Measurements from ENCODE around the gene XRCC4. TPM values are rescaled to one million over a fixed set of nuclear protein-coding genes. Genes with fewer than 3 reads are reported as not detected.

Gene XRCC4
- total and polyA plus RNA-seq, 2 of the 8 experiments (the other 6 are each of a cell fraction or from before 2014, with no cell fraction given), result 3.0 to 8.3 TPM

DNA sequence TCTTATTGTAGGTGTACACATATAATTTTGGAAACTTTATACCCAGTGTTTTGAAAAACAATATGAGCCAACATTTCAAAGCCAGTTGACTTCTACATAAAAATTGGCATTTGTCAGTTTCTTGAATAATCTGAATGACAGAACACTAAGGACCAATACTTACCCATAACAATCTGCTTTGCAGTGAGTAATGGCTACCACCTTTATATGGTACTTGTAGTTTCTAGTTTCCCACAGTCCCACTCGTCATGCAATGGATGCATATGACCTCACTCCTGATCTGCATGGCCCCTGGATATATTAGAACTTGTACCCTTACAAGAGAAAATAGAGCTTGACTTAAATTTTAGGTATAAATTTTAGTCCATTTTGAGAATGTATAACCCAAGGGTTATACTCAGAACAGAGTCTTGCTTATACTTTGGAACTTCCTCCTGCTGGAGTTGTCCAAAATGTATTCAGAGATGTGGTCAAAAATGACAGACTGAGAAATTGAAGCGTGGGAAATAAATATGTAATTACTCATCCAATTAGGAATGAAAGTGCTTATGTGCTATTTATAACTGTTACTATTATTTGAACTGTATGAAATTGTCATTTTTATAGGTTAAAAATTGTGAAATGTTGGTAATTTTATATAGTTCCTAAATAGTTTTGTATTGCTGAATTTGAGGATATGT is 19.5 kb downstream of the XRCC4 start:
- CTCF ChIA-PET (ENCODE audit: partially characterized antibody), result no interaction called here
- DNase-seq (ENCODE audit: low read depth in 1 of 2, low spot score in 2 of 2), result no peak
- H3K79me2 ChIP-seq (ENCODE audit: control insufficient read depth in 1 of 2, insufficient read depth in 2 of 2, low read length in 2 of 2), result no peaks in the 10 kb centered on the region
- no peak for TF ChIP-seq RAD21 (IDR thresholded peaks at IDR 0.05 in 1 of 2, conservative IDR thresholded peaks at IDR 0.05 in 1 of 2; ENCODE audit: low read depth in 2 of 2, low read length in 2 of 2)
- no peak for TF ChIP-seq SUZ12 (IDR thresholded peaks at IDR 0.05; ENCODE audit: low read length)
- no peak for TF ChIP-seq MAFK (IDR thresholded peaks at IDR 0.05; ENCODE audit: low read depth, low read length)
- no peak for TF ChIP-seq TCF12 (IDR thresholded peaks at IDR 0.05; ENCODE audit: low read depth, low read length)
- no peak for TF ChIP-seq TAF1 (IDR thresholded peaks at IDR 0.05; ENCODE audit: low read depth, low read length)
- TF ChIP-seq, protein P1, sequence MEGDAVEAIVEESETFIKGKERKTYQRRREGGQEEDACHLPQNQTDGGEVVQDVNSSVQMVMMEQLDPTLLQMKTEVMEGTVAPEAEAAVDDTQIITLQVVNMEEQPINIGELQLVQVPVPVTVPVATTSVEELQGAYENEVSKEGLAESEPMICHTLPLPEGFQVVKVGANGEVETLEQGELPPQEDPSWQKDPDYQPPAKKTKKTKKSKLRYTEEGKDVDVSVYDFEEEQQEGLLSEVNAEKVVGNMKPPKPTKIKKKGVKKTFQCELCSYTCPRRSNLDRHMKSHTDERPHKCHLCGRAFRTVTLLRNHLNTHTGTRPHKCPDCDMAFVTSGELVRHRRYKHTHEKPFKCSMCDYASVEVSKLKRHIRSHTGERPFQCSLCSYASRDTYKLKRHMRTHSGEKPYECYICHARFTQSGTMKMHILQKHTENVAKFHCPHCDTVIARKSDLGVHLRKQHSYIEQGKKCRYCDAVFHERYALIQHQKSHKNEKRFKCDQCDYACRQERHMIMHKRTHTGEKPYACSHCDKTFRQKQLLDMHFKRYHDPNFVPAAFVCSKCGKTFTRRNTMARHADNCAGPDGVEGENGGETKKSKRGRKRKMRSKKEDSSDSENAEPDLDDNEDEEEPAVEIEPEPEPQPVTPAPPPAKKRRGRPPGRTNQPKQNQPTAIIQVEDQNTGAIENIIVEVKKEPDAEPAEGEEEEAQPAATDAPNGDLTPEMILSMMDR (IDR thresholded peaks at IDR 0.05; ENCODE audit: control extremely low read depth in 1 of 3, insufficient read depth in 1 of 3, low read depth in 1 of 3, low read length in 3 of 3), result no peak
- TF ChIP-seq EGR1 (IDR thresholded peaks at IDR 0.05; ENCODE audit: borderline replicate concordance, low read depth, low read length), result no peak
- TF ChIP-seq RNF2 (IDR thresholded peaks at IDR 0.05; ENCODE audit: borderline replicate concordance, low read depth, low read length, missing control alignments, poor library complexity, severe bottlenecking), result no peak
- no peak for TF ChIP-seq SP4 (IDR thresholded peaks at IDR 0.05; ENCODE audit: low read length)
- no peak for TF ChIP-seq HDAC6 (IDR thresholded peaks at IDR 0.05; ENCODE audit: low read depth, low read length)

More for the DNA sequence above, 19.5 kb downstream of the XRCC4 start:
- no peak overlapping the region for H3K23ac ChIP-seq (ENCODE audit: insufficient read length)
- H3K4me1 ChIP-seq (replicated peaks in 1 of 4; ENCODE audit: control insufficient read depth in 3 of 4, insufficient read depth in 4 of 4, low read length in 3 of 4), result peaks cover 0 to 3% (median 0%) of the 10 kb centered on the region in 4 experiments; a peak in 1 of 7 replicates
- whole genome bisulfite sequencing, 2 experiments (ENCODE audit: extremely low coverage in 1 of 2, insufficient coverage in 1 of 2, insufficient read length in 1 of 2, insufficient replicate concordance in 2 of 2, low coverage in 1 of 2, low lambda C conversion rate in 2 of 2, missing lambda C conversion rate in 1 of 2), result 84% methylated on average over 2 of the region's 2 CpGs; no CpG with 5 or more reads in 1 of the 2 experiments
- H2BK20ac ChIP-seq (ENCODE audit: low read length), result no peak overlapping the region
- POLR2A ChIA-PET (ENCODE audit: partially characterized antibody), result interaction anchor here (2.4 kb wide), 1 partner anchor 19 kb away, joined by 8 read pairs; the partner anchor contains the start of genes TMEM167A and XRCC4
- H3K36me3 ChIP-seq (ENCODE audit: control insufficient read depth in 2 of 4, insufficient read depth in 4 of 4, low read length in 3 of 4), result peaks cover 0 to 6% (median 0%) of the 10 kb centered on the region in 4 experiments; a peak in 2 of 8 replicates
- H3K9me3 ChIP-seq (ENCODE audit: insufficient read depth in 2 of 2, low read depth in 1 of 2, low read length in 1 of 2), result peaks cover 0 to 7% of the 10 kb centered on the region in 2 experiments; a peak in 2 of 4 replicates
- H2BK12ac ChIP-seq (ENCODE audit: low read depth, low read length), result no peak overlapping the region
- no peak overlapping the region for H2BK120ac ChIP-seq (replicated peaks; ENCODE audit: low read depth, low read length)
- no peak for FAIRE-seq
- no peak overlapping the region for H3K9ac ChIP-seq (replicated peaks in 1 of 4; ENCODE audit: extremely low read depth in 1 of 4, low read depth in 3 of 4, low read length in 3 of 4)
- no peaks in the 10 kb centered on the region; the same call in 1 of the 2 replicates for H3K23me2 ChIP-seq (ENCODE audit: low read depth, low read length)
- no peak overlapping the region for H4K5ac ChIP-seq (ENCODE audit: insufficient read length, low read depth, low read length)
- no peak overlapping the region for H3K4ac ChIP-seq (replicated peaks; ENCODE audit: insufficient read length, low read depth, low read length)
- H2BK15ac ChIP-seq (ENCODE audit: low read length), result no peak overlapping the region
- no peak overlapping the region for H3K56ac ChIP-seq (replicated peaks; ENCODE audit: insufficient read length, low read depth, low read length)
- no peak overlapping the region for H3K27ac ChIP-seq (ENCODE audit: low read depth, low read length)
- no peak overlapping the region for H4K8ac ChIP-seq (ENCODE audit: extremely low read depth, insufficient read depth, low read length)
- H3K79me1 ChIP-seq (ENCODE audit: low read depth, low read length), result no peaks in the 10 kb centered on the region
- no peak overlapping the region for H3K4me2 ChIP-seq (ENCODE audit: insufficient read depth in 1 of 2, low read depth in 2 of 2, low read length in 2 of 2)
- no peak overlapping the region for H4K91ac ChIP-seq (replicated peaks; ENCODE audit: insufficient read length, low read length)
- no peak overlapping the region for H3K4me3 ChIP-seq (ENCODE audit: extremely low read depth in 1 of 4, insufficient read depth in 2 of 4, low read depth in 3 of 4, low read length in 4 of 4)
- no peaks in the 10 kb centered on the region for H4K20me1 ChIP-seq (replicated peaks in 1 of 2; ENCODE audit: control insufficient read depth in 1 of 2, insufficient read depth in 2 of 2, low read length in 2 of 2)
- no peak overlapping the region for H3K14ac ChIP-seq (ENCODE audit: insufficient read length)
- H3K18ac ChIP-seq (ENCODE audit: extremely low read depth, low read length), result no peak overlapping the region
- no peak overlapping the region for H2AK5ac ChIP-seq (ENCODE audit: low read depth, low read length)
- H2BK5ac ChIP-seq (ENCODE audit: low read depth, low read length), result no peak overlapping the region
- H3K27me3 ChIP-seq (replicated peaks in 1 of 4; ENCODE audit: control insufficient read depth in 3 of 4, extremely low read depth in 1 of 4, insufficient read depth in 3 of 4, low read length in 3 of 4), result no peaks in the 10 kb centered on the region
- H2AFZ ChIP-seq (ENCODE audit: low read length), result no peak overlapping the region
